ENCODE results near the gene NEK8. TPM values are rescaled to one million over a fixed set of nuclear protein-coding genes. Genes with fewer than 3 reads are reported as not detected.

Gene NEK8
- total RNA-seq, 1 donor from 2014 or later, result 4.3 TPM

DNA sequence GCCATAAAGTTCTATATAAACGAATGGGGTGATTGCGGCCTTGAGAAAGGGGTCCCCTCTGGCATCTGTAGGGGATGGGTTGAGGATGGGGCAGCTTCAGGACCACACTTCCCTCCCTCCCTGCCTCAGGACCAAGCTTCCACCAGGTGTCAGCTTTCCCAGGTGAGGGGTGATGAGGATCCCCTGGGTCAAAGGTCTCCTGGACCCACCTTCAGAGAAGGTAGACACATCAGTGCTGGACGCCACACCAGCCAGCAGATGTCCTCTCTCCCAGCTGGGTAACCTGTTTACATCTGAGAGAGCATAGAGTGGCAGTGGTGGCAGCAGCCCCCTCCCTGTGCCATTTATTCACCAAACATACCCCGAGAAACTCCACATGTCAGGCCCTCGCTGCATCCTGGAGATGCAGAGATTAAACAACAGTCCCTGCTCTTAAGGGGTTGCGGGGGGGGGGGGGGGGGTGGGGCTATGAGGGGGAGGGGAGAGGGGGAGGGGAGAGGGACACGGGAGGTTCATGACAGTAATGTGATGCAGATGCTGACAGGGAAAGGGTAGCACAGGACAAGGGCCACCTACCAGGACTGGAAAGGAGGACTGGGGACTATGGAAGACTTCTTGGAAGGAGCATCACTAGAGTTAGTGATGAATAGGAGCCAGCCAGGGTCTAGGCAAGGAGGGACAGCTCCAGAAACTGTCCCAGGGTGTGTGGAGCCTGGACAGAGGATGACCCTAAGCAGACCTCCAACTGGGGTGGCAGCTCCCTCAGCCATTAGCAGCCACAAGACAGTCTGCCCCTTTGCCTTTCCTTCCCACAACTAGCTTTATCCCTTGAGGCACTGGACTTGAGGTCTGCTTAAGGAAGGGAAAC lies 21.9 kb upstream of the NEK8 start:
- H3K79me2 ChIP-seq (ENCODE audit: insufficient read depth, low read length), result peaks cover 4% of the 10 kb centered on the region
- peak overlapping the region; percentile 58 for H3K27ac Mint-ChIP-seq (ENCODE audit: unreplicated experiment)
- H3K36me3 Mint-ChIP-seq (ENCODE audit: low read depth, unreplicated experiment), result peaks cover 16% of the 10 kb centered on the region
- H3K4me1 ChIP-seq (ENCODE audit: insufficient read depth, low read length), result peaks cover 9% of the 10 kb centered on the region
- H3K4me2 ChIP-seq (ENCODE audit: low read length), result no peak overlapping the region
- no peak overlapping the region for H2AFZ ChIP-seq (ENCODE audit: low read depth, low read length)
- DNase-seq (ENCODE audit: low read depth), result no peak
- no peak overlapping the region for H3K27ac ChIP-seq (ENCODE audit: low read depth, low read length)
- no peak for TF ChIP-seq EZH2 (IDR thresholded peaks at IDR 0.05; ENCODE audit: insufficient read depth, low read length)
- TF ChIP-seq, protein P1, sequence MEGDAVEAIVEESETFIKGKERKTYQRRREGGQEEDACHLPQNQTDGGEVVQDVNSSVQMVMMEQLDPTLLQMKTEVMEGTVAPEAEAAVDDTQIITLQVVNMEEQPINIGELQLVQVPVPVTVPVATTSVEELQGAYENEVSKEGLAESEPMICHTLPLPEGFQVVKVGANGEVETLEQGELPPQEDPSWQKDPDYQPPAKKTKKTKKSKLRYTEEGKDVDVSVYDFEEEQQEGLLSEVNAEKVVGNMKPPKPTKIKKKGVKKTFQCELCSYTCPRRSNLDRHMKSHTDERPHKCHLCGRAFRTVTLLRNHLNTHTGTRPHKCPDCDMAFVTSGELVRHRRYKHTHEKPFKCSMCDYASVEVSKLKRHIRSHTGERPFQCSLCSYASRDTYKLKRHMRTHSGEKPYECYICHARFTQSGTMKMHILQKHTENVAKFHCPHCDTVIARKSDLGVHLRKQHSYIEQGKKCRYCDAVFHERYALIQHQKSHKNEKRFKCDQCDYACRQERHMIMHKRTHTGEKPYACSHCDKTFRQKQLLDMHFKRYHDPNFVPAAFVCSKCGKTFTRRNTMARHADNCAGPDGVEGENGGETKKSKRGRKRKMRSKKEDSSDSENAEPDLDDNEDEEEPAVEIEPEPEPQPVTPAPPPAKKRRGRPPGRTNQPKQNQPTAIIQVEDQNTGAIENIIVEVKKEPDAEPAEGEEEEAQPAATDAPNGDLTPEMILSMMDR (IDR thresholded peaks at IDR 0.05; ENCODE audit: insufficient read depth, low read depth, low read length), result no peak
- peaks cover 12% of the 10 kb centered on the region for H3K36me3 ChIP-seq (ENCODE audit: insufficient read depth, low read length)
- no peak for FAIRE-seq
- H4K20me1 ChIP-seq (ENCODE audit: insufficient read depth, low read length), result peaks cover 21% of the 10 kb centered on the region
- no peaks in the 10 kb centered on the region for H3K27me3 Mint-ChIP-seq (ENCODE audit: low read depth, unreplicated experiment)
- H3K4me3 ChIP-seq (ENCODE audit: insufficient read depth, low read depth, low read length), result no peak overlapping the region
- no peak overlapping the region for H3K9ac ChIP-seq (ENCODE audit: low read length)
- no peak overlapping the region for H3K4me3 Mint-ChIP-seq (ENCODE audit: unreplicated experiment)
- peaks cover under 1% of the 10 kb centered on the region for H3K4me1 Mint-ChIP-seq (ENCODE audit: low read depth, unreplicated experiment)
- H3K9me3 ChIP-seq (ENCODE audit: insufficient read depth, low read depth, low read length), result no peaks in the 10 kb centered on the region
- H3K9me3 Mint-ChIP-seq (ENCODE audit: unreplicated experiment), result no peaks in the 10 kb centered on the region
- H3K27me3 ChIP-seq (ENCODE audit: insufficient read depth, low read length), result no peaks in the 10 kb centered on the region

DNA sequence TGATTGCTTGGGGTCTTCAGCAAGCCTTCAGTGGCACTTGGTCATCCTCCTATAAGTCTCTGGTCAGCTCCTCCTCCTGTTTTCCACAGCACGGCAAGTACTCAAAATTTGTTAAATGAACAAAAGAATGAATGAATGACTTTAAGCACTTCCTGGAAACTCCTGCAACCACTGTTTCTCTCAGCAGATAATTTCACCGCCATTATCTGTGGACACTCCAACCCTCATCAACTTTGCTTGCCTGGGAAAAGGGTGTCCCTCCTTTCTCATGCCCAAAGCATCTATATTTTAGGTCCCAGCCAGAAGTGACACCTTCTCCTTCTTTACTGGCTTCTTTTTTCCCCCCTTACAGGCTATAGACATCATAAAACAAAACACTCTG lies 21.3 kb upstream of the NEK8 start:
- H3K9me3 ChIP-seq (ENCODE audit: insufficient read depth, low read depth, low read length), result no peaks in the 10 kb centered on the region
- no peak overlapping the region for H3K9ac ChIP-seq (ENCODE audit: low read length)
- H4K20me1 ChIP-seq (ENCODE audit: insufficient read depth, low read length), result peaks cover 19% of the 10 kb centered on the region
- H3K4me3 ChIP-seq (ENCODE audit: insufficient read depth, low read depth, low read length), result no peak overlapping the region
- no peak for TF ChIP-seq EZH2 (IDR thresholded peaks at IDR 0.05; ENCODE audit: insufficient read depth, low read length)
- TF ChIP-seq, protein P1 (IDR thresholded peaks at IDR 0.05; ENCODE audit: insufficient read depth, low read depth, low read length), result no peak
- no peaks in the 10 kb centered on the region for H3K27me3 Mint-ChIP-seq (ENCODE audit: low read depth, unreplicated experiment)
- no peak for DNase-seq (ENCODE audit: low read depth)
- H3K27ac Mint-ChIP-seq (ENCODE audit: unreplicated experiment), result no peak overlapping the region
- H2AFZ ChIP-seq (ENCODE audit: low read depth, low read length), result no peak overlapping the region
- H3K4me3 Mint-ChIP-seq (ENCODE audit: unreplicated experiment), result no peak overlapping the region
- no peak overlapping the region for H3K4me2 ChIP-seq (ENCODE audit: low read length)
- H3K27ac ChIP-seq (ENCODE audit: low read depth, low read length), result no peak overlapping the region
- no peaks in the 10 kb centered on the region for H3K9me3 Mint-ChIP-seq (ENCODE audit: unreplicated experiment)
- FAIRE-seq, result no peak
- peaks cover 4% of the 10 kb centered on the region for H3K79me2 ChIP-seq (ENCODE audit: insufficient read depth, low read length)
- peaks cover 13% of the 10 kb centered on the region for H3K36me3 Mint-ChIP-seq (ENCODE audit: low read depth, unreplicated experiment)
- peaks cover 4% of the 10 kb centered on the region for H3K4me1 Mint-ChIP-seq (ENCODE audit: low read depth, unreplicated experiment)
- no peaks in the 10 kb centered on the region for H3K27me3 ChIP-seq (ENCODE audit: insufficient read depth, low read length)
- H3K4me1 ChIP-seq (ENCODE audit: insufficient read depth, low read length), result peaks cover 12% of the 10 kb centered on the region
- H3K36me3 ChIP-seq (ENCODE audit: insufficient read depth, low read length), result peaks cover 11% of the 10 kb centered on the region
